Vagina (tissue), 2 donors: ENCODE results near the gene SENP8. TPM values are rescaled to one million over a fixed set of nuclear protein-coding genes. Genes with fewer than 3 reads are reported as not detected.

Experiments
- DNase-seq, 2 donors: peaks; one replicate each; pipeline ENCODE4 v3.0.0-alpha.2; 2017; ENCODE audit errors: extremely low spot score in 2 of 2
- H3K27ac ChIP-seq: fragments of 200-600 bp; sonication (generic); one replicate; pipeline ENCODE4 v1.5.1; 2019
- H3K27me3 ChIP-seq: fragments of 200-600 bp; sonication (generic); one replicate; pipeline ENCODE4 v1.5.1; 2019
- H3K36me3 ChIP-seq, 2 donors: fragments of 200-600 bp; sonication (generic); one replicate each; pipeline ENCODE4 v1.5.1; 2017 to 2019
- H3K4me1 ChIP-seq: fragments of 200-600 bp; sonication (generic); one replicate; pipeline ENCODE4 v1.5.1; 2019
- H3K4me3 ChIP-seq, 2 donors: fragments of 200-600 bp; sonication (generic); 1 replicate in 1 of 2; 2 replicates in 1 of 2; pipeline ENCODE4 v1.5.1; 2016 to 2019
- H3K9me3 ChIP-seq: fragments of 200-600 bp; sonication (generic); one replicate; pipeline ENCODE4 v1.5.1; 2019
- CTCF ChIP-seq, 3 experiments: fragments of 450-650 bp in 2 of 3; fragments of 200-600 bp in 1 of 3; sonication (generic) in 1 of 3; IDR thresholded peaks; one replicate each; pipeline ENCODE4 v1.5.1; 2017 to 2019; ENCODE audit warnings: antibody characterized with exemption in 3 of 3, mild to moderate bottlenecking in 2 of 3, moderate library complexity in 2 of 3
- POLR2A ChIP-seq, 2 donors: fragments of 450-650 bp; IDR thresholded peaks; one replicate each; pipeline ENCODE4 v1.6.1; 2017; ENCODE audit warnings: antibody characterized with exemption in 2 of 2, mild to moderate bottlenecking in 2 of 2, moderate library complexity in 2 of 2
- POLR2AphosphoS5 ChIP-seq, 2 donors: sonication (generic); formaldehyde crosslinking; IDR thresholded peaks; one replicate each; pipeline ENCODE4 v1.9.0; 2017; ENCODE audit warnings: antibody characterized with exemption in 2 of 2, mild to moderate bottlenecking in 2 of 2, low read depth in 1 of 2; ENCODE audit not compliant: insufficient read depth in 1 of 2
- intact Hi-C: fragments of 100-400 bp; cut with DNase I; formaldehyde crosslinking; loops from one replicate; pipeline ENCODE4 v1.15.1; 2023
- total RNA-seq: library from RNA; depleted of rRNA; stranded (reverse); fragments of >200 nt; gene quantifications from one replicate; pipeline ENCODE4 v1.2.3, GENCODE V29; 2016

The SENP8 gene
- total RNA-seq, 1 donor from 2014 or later, result 3.9 TPM

DNA sequence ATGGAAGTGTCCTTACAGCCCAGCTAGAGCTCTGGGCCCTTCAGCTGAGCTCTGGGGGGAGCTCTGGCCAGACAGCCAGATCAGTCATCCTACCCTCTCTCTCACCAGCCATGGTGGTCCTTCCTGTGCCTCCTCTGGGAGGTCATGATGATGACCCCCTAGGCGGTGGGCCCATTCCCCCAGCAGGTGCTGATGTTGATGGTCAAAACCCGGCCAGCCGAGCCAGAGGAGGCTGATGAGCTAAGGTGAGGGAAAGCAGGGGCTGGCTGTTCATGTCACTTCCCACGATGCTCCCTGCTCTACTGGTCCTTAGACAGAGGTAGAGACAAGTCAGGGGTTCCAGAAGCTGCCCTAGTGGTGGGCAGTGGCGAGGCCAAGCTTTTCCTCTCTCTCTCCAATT is 44.4 kb downstream of the SENP8 start:
- no peaks in the 10 kb centered on the region for H3K4me1 ChIP-seq
- no peak overlapping the region for H3K27ac ChIP-seq
- TF ChIP-seq POLR2AphosphoS5 (IDR thresholded peaks at IDR 0.05; ENCODE audit: insufficient read depth in 1 of 2, low read depth in 1 of 2) (no peak), POLR2A (IDR thresholded peaks at IDR 0.05) (no peak), CTCF (IDR thresholded peaks at IDR 0.05) (no peak)
- no peaks in the 10 kb centered on the region for H3K9me3 ChIP-seq
- no peaks in the 10 kb centered on the region for H3K36me3 ChIP-seq
- no peaks in the 10 kb centered on the region for H3K27me3 ChIP-seq
- intact Hi-C loops, result no loop called here
- H3K4me3 ChIP-seq, result no peak overlapping the region
- no peak for DNase-seq

- TF ChIP-seq POLR2AphosphoS5 (IDR thresholded peaks at IDR 0.05; ENCODE audit: insufficient read depth in 1 of 2, low read depth in 1 of 2) (no peak), POLR2A (IDR thresholded peaks at IDR 0.05) (no peak), CTCF (IDR thresholded peaks at IDR 0.05) (no peak)
- Histone ChIP-seq H3K4me1 (no peaks in the 10 kb centered on the region), H3K36me3 (no peaks in the 10 kb centered on the region), H3K27me3 (no peaks in the 10 kb centered on the region), H3K9me3 (no peaks in the 10 kb centered on the region), H3K4me3 (no peak overlapping the region), H3K27ac (no peak overlapping the region)
- no peak for DNase-seq
- intact Hi-C loops, result no loop called here
Measured at GRCh38 chr15:72163719-72164118, 45.5 kb downstream of the SENP8 start.

DNA sequence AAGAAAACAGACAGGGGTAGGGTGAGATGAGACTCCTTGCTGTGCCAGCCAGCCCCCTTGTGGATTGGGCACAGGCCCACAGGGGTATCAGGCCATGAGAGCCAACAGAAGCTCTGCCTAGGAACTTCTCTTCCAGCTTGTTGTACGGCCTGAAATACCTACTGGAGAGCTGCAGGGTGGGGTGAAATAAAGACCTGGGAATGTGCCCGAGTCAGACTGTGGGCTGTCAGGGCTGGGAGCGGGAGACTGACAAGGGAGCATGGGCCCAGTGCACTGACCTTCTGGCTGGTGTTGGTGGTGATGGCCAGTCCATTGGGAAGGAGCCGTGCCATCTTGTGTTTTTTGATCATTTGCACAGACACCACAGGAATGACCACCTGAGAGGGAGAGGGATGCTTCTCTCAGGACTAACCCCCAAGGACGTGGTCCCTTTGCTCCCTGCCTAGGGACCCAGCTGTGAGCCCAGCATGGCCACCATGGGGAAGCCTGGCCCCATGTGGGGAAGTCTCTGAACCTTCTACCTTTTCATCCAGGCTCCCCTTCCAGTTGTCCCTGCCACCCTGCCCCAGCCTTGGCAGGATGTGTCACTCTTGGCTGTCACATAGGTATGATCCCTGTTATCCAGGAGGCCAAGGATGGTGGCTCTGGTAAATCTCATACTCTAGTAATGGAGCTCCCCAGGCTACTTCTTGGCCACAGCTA is 48.7 kb downstream of the SENP8 start:
- Histone ChIP-seq H3K36me3 (no peaks in the 10 kb centered on the region), H3K9me3 (no peaks in the 10 kb centered on the region), H3K4me1 (no peaks in the 10 kb centered on the region), H3K27me3 (no peaks in the 10 kb centered on the region), H3K4me3 (no peak overlapping the region), H3K27ac (no peak overlapping the region)
- intact Hi-C loops, result no loop called here
- no peak for DNase-seq
- no peak for TF ChIP-seq CTCF (IDR thresholded peaks at IDR 0.05)
- TF ChIP-seq POLR2A (IDR thresholded peaks at IDR 0.05), result no peak
- no peak for TF ChIP-seq POLR2AphosphoS5 (IDR thresholded peaks at IDR 0.05; ENCODE audit: insufficient read depth in 1 of 2, low read depth in 1 of 2)

- Histone ChIP-seq H3K4me3 (no peak overlapping the region), H3K36me3 (no peaks in the 10 kb centered on the region), H3K9me3 (no peaks in the 10 kb centered on the region), H3K27me3 (no peaks in the 10 kb centered on the region), H3K27ac (no peak overlapping the region), H3K4me1 (no peaks in the 10 kb centered on the region)
- no peak for TF ChIP-seq POLR2AphosphoS5 (IDR thresholded peaks at IDR 0.05; ENCODE audit: insufficient read depth in 1 of 2, low read depth in 1 of 2)
- TF ChIP-seq POLR2A (IDR thresholded peaks at IDR 0.05), result no peak
- TF ChIP-seq CTCF (IDR thresholded peaks at IDR 0.05), result no peak
- DNase-seq, result no peak
- intact Hi-C loops, result no loop called here
Measured at GRCh38 chr15:72167445-72167844, 49.2 kb downstream of the SENP8 start.

DNA sequence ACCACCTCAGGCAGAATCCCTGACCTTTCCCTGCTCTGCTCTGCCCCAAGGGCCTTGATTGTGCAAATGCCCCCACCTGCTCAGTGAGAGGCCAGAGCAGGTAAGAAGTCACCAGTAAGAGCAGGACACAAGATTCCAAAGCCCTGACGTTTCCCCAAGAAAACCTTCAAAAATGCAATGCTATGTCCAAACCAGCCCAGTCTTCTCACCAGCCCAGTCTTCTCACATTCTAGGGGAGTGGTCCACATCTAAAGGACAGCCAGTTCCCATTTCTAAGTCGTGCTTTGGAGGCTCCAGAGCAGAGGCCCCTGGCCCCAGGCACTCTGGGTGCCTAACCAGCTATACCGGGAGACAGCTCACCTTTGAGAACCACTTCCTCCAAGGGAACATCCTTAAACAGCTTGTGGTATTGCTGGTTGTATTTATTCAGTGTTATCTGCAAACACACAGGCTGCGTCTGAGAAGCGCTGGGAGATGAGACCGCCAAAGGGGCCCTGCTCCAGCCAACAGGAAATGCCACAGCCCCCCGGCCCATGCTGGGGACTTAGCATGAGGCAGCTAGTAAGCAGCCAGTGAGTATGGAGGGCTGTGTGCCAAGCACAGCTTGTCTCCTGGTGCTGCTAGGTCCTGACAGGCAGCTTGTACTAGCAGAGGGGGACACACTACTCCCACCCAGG is 50.1 kb downstream of the SENP8 start:
- H3K27me3 ChIP-seq, result no peaks in the 10 kb centered on the region
- TF ChIP-seq POLR2AphosphoS5 (IDR thresholded peaks at IDR 0.05; ENCODE audit: insufficient read depth in 1 of 2, low read depth in 1 of 2) (no peak), CTCF (IDR thresholded peaks at IDR 0.05) (no peak), POLR2A (IDR thresholded peaks at IDR 0.05) (no peak)
- intact Hi-C loops, result no loop called here
- no peaks in the 10 kb centered on the region for H3K4me1 ChIP-seq
- H3K27ac ChIP-seq, result no peak overlapping the region
- no peak overlapping the region for H3K4me3 ChIP-seq
- H3K9me3 ChIP-seq, result no peaks in the 10 kb centered on the region
- no peak for DNase-seq
- H3K36me3 ChIP-seq, result no peaks in the 10 kb centered on the region
